Caco-2 (cell line): ENCODE measurements around the gene TRDMT1. TPM values are rescaled to one million over a fixed set of nuclear protein-coding genes. Genes with fewer than 3 reads are reported as not detected.

Experiments used
- BruUV-seq: library from RNA; stranded (reverse); fragments of 400-500 nt; replicated peaks from 2 replicates; lab custom pipeline; 2021; lab: Mats Ljungman, UMichigan
- CTCF ChIA-PET: fragments of 300-600 bp; sonication (Branson Sonifier 250); formaldehyde crosslinking; loops from one replicate; lab custom pipeline; 2022; ENCODE audit warnings: antibody characterized with exemption; lab: Charles Lee
- POLR2A ChIA-PET: fragments of 300-600 bp; sonication (Branson Sonifier 250); formaldehyde crosslinking; loops from one replicate; lab custom pipeline; 2022; ENCODE audit warnings: antibody characterized with exemption; lab: Charles Lee
- DNase-seq, 2 experiments: peaks; one replicate each; pipeline versions ENCODE4 v3.0.0 to v3.0.0-alpha.2; 2020 to 2022
- H3K27me3 ChIP-seq: replicated peaks from 2 replicates; pipeline ENCODE4 v1.6.0; 2011; ENCODE audit warnings: low read length; ENCODE audit not compliant: control insufficient read depth, insufficient read depth
- H3K36me3 ChIP-seq: 2 replicates; pipeline ENCODE4 v1.5.1; 2011; ENCODE audit warnings: low read length; ENCODE audit not compliant: control insufficient read depth, insufficient read depth
- H3K4me1 ChIP-seq: fragments of 250-450 bp; sonication (Bioruptor Pico); 2 replicates; pipeline ENCODE4 v1.5.1; 2020; ENCODE audit warnings: mild to moderate bottlenecking
- H3K4me3 ChIP-seq: 2 replicates; pipeline ENCODE4 v1.5.1; 2011; ENCODE audit warnings: low read depth, mild to moderate bottlenecking, control low read depth, low read length
- H3K9me3 ChIP-seq: fragments of 250-450 bp; sonication (Bioruptor Pico); 2 replicates; pipeline ENCODE4 v1.5.1; 2020; ENCODE audit warnings: mild to moderate bottlenecking, moderate library complexity
- H3K27ac Mint-ChIP-seq: one replicate; pipeline ENCODE4 v1.8.0; 2022; ENCODE audit warnings: mixed read lengths; ENCODE audit not compliant: unreplicated experiment
- H3K27me3 Mint-ChIP-seq: one replicate; pipeline ENCODE4 v1.8.0; 2022; ENCODE audit warnings: mixed read lengths; ENCODE audit not compliant: insufficient read depth, unreplicated experiment
- H3K36me3 Mint-ChIP-seq: one replicate; pipeline ENCODE4 v1.8.0; 2022; ENCODE audit warnings: mild to moderate bottlenecking, mixed read lengths; ENCODE audit not compliant: insufficient read depth, unreplicated experiment
- H3K4me1 Mint-ChIP-seq: one replicate; pipeline ENCODE4 v1.8.0; 2022; ENCODE audit warnings: low read depth, mixed read lengths; ENCODE audit not compliant: unreplicated experiment
- H3K4me3 Mint-ChIP-seq: one replicate; pipeline ENCODE4 v1.8.0; 2022; ENCODE audit warnings: mild to moderate bottlenecking, moderate library complexity, mixed read lengths; ENCODE audit not compliant: unreplicated experiment
- H3K9me3 Mint-ChIP-seq: one replicate; pipeline ENCODE4 v1.8.0; 2022; ENCODE audit warnings: mixed read lengths; ENCODE audit not compliant: unreplicated experiment
- intact Hi-C: fragments of 100-400 bp; cut with micrococcal nuclease; formaldehyde crosslinking; loops from one replicate; pipeline ENCODE4 v1.10.0; 2022; ENCODE audit not compliant: unreplicated experiment
- total RNA-seq: library from RNA; stranded (reverse); gene quantifications from 2 replicates; pipeline ENCODE4 v1.2.3, GENCODE V29; 2022
- TF ChIP-seq, protein P1 (sequence below), 2 experiments: fragments of 200-600 bp in 1 of 2; IDR thresholded peaks; 1 replicate in 1 of 2; 2 replicates in 1 of 2; pipeline versions ENCODE4 v1.5.1 to v1.8.0; 2011 to 2022; ENCODE audit warnings: antibody characterized with exemption in 1 of 2, control low read depth in 1 of 2, inconsistent platforms in 1 of 2, low read depth in 1 of 2, low read length in 1 of 2, mild to moderate bottlenecking in 1 of 2, moderate library complexity in 1 of 2; ENCODE audit not compliant: insufficient read depth in 1 of 2, severe bottlenecking in 1 of 2, unreplicated experiment in 1 of 2

Gene TRDMT1
- total RNA-seq, 1 experiment from 2014 or later = 8.6 TPM

- ChIA-PET POLR2A (no interaction called here), CTCF (no interaction called here)
- Histone ChIP-seq H3K9me3 (no peaks in the 10 kb centered on the region), H3K36me3 (no peaks in the 10 kb centered on the region), H3K4me3 (no peak overlapping the region), H3K4me1 (peaks cover 47% of the 10 kb centered on the region), H3K27me3 (no peaks in the 10 kb centered on the region)
- H3K36me3 Mint-ChIP-seq = peaks cover 7% of the 10 kb centered on the region
- TF ChIP-seq, protein P1, sequence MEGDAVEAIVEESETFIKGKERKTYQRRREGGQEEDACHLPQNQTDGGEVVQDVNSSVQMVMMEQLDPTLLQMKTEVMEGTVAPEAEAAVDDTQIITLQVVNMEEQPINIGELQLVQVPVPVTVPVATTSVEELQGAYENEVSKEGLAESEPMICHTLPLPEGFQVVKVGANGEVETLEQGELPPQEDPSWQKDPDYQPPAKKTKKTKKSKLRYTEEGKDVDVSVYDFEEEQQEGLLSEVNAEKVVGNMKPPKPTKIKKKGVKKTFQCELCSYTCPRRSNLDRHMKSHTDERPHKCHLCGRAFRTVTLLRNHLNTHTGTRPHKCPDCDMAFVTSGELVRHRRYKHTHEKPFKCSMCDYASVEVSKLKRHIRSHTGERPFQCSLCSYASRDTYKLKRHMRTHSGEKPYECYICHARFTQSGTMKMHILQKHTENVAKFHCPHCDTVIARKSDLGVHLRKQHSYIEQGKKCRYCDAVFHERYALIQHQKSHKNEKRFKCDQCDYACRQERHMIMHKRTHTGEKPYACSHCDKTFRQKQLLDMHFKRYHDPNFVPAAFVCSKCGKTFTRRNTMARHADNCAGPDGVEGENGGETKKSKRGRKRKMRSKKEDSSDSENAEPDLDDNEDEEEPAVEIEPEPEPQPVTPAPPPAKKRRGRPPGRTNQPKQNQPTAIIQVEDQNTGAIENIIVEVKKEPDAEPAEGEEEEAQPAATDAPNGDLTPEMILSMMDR (IDR thresholded peaks at IDR 0.05; ENCODE audit: insufficient read depth in 1 of 2, low read depth in 1 of 2, low read length in 1 of 2, severe bottlenecking in 1 of 2, unreplicated experiment in 1 of 2) = no peak
- intact Hi-C loops = no loop called here
- no peak for DNase-seq
- BruUV-seq = no TSS peak
- H3K9me3 Mint-ChIP-seq = peaks cover 9% of the 10 kb centered on the region
- H3K4me3 Mint-ChIP-seq = no peak overlapping the region
- peaks cover 33% of the 10 kb centered on the region for H3K4me1 Mint-ChIP-seq
- H3K27ac Mint-ChIP-seq = no peak overlapping the region
- H3K27me3 Mint-ChIP-seq = no peaks in the 10 kb centered on the region
These were observed 4.8 kb upstream of the TRDMT1 start for GRCh38 chr10:17206210-17206709.

GRCh38 chr10:17203416-17203815, 1.9 kb upstream of the TRDMT1 start:
- Histone ChIP-seq H3K27me3 (no peaks in the 10 kb centered on the region), H3K4me1 (peaks cover 25% of the 10 kb centered on the region), H3K4me3 (no peak overlapping the region), H3K9me3 (no peaks in the 10 kb centered on the region), H3K36me3 (no peaks in the 10 kb centered on the region)
- no peak overlapping the region for H3K27ac Mint-ChIP-seq
- ChIA-PET CTCF (no interaction called here), POLR2A (no interaction called here)
- no peaks in the 10 kb centered on the region for H3K27me3 Mint-ChIP-seq
- peaks cover 11% of the 10 kb centered on the region for H3K36me3 Mint-ChIP-seq
- no peak overlapping the region for H3K4me3 Mint-ChIP-seq
- no peak for DNase-seq
- no TSS peak for BruUV-seq
- H3K4me1 Mint-ChIP-seq = peaks cover 36% of the 10 kb centered on the region
- TF ChIP-seq, protein P1 (IDR thresholded peaks at IDR 0.05; ENCODE audit: insufficient read depth in 1 of 2, low read depth in 1 of 2, low read length in 1 of 2, severe bottlenecking in 1 of 2, unreplicated experiment in 1 of 2) = no peak
- H3K9me3 Mint-ChIP-seq = peaks cover 9% of the 10 kb centered on the region
- intact Hi-C loops = no loop called here

- BruUV-seq = no TSS peak
- ChIA-PET CTCF (no interaction called here), POLR2A (no interaction called here)
- no peaks in the 10 kb centered on the region for H3K9me3 ChIP-seq
- peaks cover 11% of the 10 kb centered on the region for H3K36me3 Mint-ChIP-seq
- TF ChIP-seq, protein P1 (IDR thresholded peaks at IDR 0.05; ENCODE audit: insufficient read depth in 1 of 2, low read depth in 1 of 2, low read length in 1 of 2, severe bottlenecking in 1 of 2, unreplicated experiment in 1 of 2) = no peak
- H3K27me3 ChIP-seq = no peaks in the 10 kb centered on the region
- no peak for DNase-seq
- H3K27ac Mint-ChIP-seq = peak overlapping the region; percentile 1
- intact Hi-C loops = no loop called here
- H3K4me3 ChIP-seq = no peak overlapping the region
- H3K4me1 Mint-ChIP-seq = peaks cover 36% of the 10 kb centered on the region
- peaks cover 20% of the 10 kb centered on the region for H3K4me1 ChIP-seq
- no peaks in the 10 kb centered on the region for H3K27me3 Mint-ChIP-seq
- no peak overlapping the region for H3K4me3 Mint-ChIP-seq
- no peaks in the 10 kb centered on the region for H3K36me3 ChIP-seq
- H3K9me3 Mint-ChIP-seq = peaks cover 9% of the 10 kb centered on the region
These were observed 1.5 kb upstream of the TRDMT1 start for GRCh38 chr10:17202999-17203398.
